Suprapubic skin (tissue), 4 donors: ENCODE measurements around the gene APBB3. TPM values are rescaled to one million over a fixed set of nuclear protein-coding genes. Genes with fewer than 3 reads are reported as not detected.

ENCODE experiments used
- DNase-seq, 2 donors: peaks; one replicate each; pipeline ENCODE4 v3.0.0-alpha.2; 2019; ENCODE audit warnings: low spot score in 2 of 2
- H3K27ac ChIP-seq: fragments of 200-600 bp; sonication (generic); one replicate; pipeline ENCODE4 v1.5.1; 2019
- H3K27me3 ChIP-seq: fragments of 200-600 bp; sonication (generic); one replicate; pipeline ENCODE4 v1.5.1; 2019
- H3K36me3 ChIP-seq: fragments of 200-600 bp; sonication (generic); one replicate; pipeline ENCODE4 v1.5.1; 2019
- H3K4me1 ChIP-seq: fragments of 200-600 bp; sonication (generic); one replicate; pipeline ENCODE4 v1.5.1; 2019
- H3K4me3 ChIP-seq: fragments of 200-600 bp; sonication (generic); one replicate; pipeline ENCODE4 v1.5.1; 2019; ENCODE audit warnings: mild to moderate bottlenecking
- H3K9me3 ChIP-seq: fragments of 200-600 bp; sonication (generic); one replicate; pipeline ENCODE4 v1.5.1; 2019
- EP300 ChIP-seq: sonication (generic); formaldehyde crosslinking; IDR thresholded peaks from one replicate; pipeline ENCODE4 v1.6.1; 2017; ENCODE audit warnings: antibody characterized with exemption
- POLR2A ChIP-seq, 2 donors: fragments of 450-650 bp; IDR thresholded peaks; one replicate each; pipeline ENCODE4 v1.6.1; 2017; ENCODE audit warnings: antibody characterized with exemption in 2 of 2, mild to moderate bottlenecking in 2 of 2, moderate library complexity in 2 of 2
- POLR2AphosphoS5 ChIP-seq, 3 donors: sonication (generic); formaldehyde crosslinking; IDR thresholded peaks; one replicate each; pipeline ENCODE4 v1.6.1; 2017; ENCODE audit warnings: antibody characterized with exemption in 3 of 3
- WGBS: methylation state at CpG from one replicate; pipeline ENCODE4 v1.1.5; 2018; 5-methylcytosine and 5-hydroxymethylcytosine counted together
- total RNA-seq, 4 donors: library from RNA; depleted of rRNA; stranded (reverse); fragments of >200 nt; gene quantifications; one replicate each; pipeline ENCODE4 v1.1.0, GENCODE V29; 2016
- TF ChIP-seq, protein P1 (sequence below), 2 donors: fragments of 200-600 bp in 1 of 2; fragments of 450-650 bp in 1 of 2; sonication (generic) in 1 of 2; IDR thresholded peaks; one replicate each; pipeline ENCODE4 v1.5.1; 2016 to 2019; ENCODE audit warnings: antibody characterized with exemption in 2 of 2, mild to moderate bottlenecking in 1 of 2, moderate library complexity in 1 of 2

APBB3 gene
- total RNA-seq, 4 donors from 2014 or later = 14.5 to 57.9 (median 27.3) TPM

- H3K4me1 ChIP-seq = peaks cover 39% of the 10 kb centered on the region
- peak overlapping the region; percentile 60 for H3K4me3 ChIP-seq
- H3K9me3 ChIP-seq = no peaks in the 10 kb centered on the region
- WGBS = 46% methylated on average over 11 of the region's 13 CpGs
- no peaks in the 10 kb centered on the region for H3K27me3 ChIP-seq
- DNase-seq = peak in 1 of 2 donors; percentile 66
- TF ChIP-seq POLR2AphosphoS5 (IDR thresholded peaks at IDR 0.05) (no peak), POLR2A (IDR thresholded peaks at IDR 0.05) (no peak), EP300 (no peak)
- TF ChIP-seq, protein P1, sequence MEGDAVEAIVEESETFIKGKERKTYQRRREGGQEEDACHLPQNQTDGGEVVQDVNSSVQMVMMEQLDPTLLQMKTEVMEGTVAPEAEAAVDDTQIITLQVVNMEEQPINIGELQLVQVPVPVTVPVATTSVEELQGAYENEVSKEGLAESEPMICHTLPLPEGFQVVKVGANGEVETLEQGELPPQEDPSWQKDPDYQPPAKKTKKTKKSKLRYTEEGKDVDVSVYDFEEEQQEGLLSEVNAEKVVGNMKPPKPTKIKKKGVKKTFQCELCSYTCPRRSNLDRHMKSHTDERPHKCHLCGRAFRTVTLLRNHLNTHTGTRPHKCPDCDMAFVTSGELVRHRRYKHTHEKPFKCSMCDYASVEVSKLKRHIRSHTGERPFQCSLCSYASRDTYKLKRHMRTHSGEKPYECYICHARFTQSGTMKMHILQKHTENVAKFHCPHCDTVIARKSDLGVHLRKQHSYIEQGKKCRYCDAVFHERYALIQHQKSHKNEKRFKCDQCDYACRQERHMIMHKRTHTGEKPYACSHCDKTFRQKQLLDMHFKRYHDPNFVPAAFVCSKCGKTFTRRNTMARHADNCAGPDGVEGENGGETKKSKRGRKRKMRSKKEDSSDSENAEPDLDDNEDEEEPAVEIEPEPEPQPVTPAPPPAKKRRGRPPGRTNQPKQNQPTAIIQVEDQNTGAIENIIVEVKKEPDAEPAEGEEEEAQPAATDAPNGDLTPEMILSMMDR (IDR thresholded peaks at IDR 0.05) = no peak
- H3K27ac ChIP-seq = peak overlapping the region; percentile 97
- peaks cover 55% of the 10 kb centered on the region for H3K36me3 ChIP-seq
These were observed 17.4 kb downstream of the APBB3 start for GRCh38 chr5:140546851-140547507.

- H3K36me3 ChIP-seq = peaks cover 55% of the 10 kb centered on the region
These were observed 18.8 kb downstream of the APBB3 start for GRCh38 chr5:140545606-140546005.

GRCh38 chr5:140544986-140545385, 19.4 kb downstream of the APBB3 start:
- TF ChIP-seq POLR2A (IDR thresholded peaks at IDR 0.05) = no peak
- TF ChIP-seq EP300 = no peak
- no peak for TF ChIP-seq POLR2AphosphoS5 (IDR thresholded peaks at IDR 0.05)
- TF ChIP-seq, protein P1 (IDR thresholded peaks at IDR 0.05) = no peak
- no peak overlapping the region for H3K4me3 ChIP-seq
- no peak overlapping the region for H3K27ac ChIP-seq
- WGBS = 94% methylated on average over 7 of the region's 7 CpGs
- no peaks in the 10 kb centered on the region for H3K9me3 ChIP-seq
- H3K4me1 ChIP-seq = peaks cover 37% of the 10 kb centered on the region
- H3K27me3 ChIP-seq = no peaks in the 10 kb centered on the region
- peaks cover 55% of the 10 kb centered on the region for H3K36me3 ChIP-seq
- no peak for DNase-seq

More at GRCh38 chr5:140545606-140546005, 18.8 kb downstream of the APBB3 start:
- DNase-seq = no peak
- Histone ChIP-seq H3K9me3 (no peaks in the 10 kb centered on the region), H3K4me3 (no peak overlapping the region), H3K27me3 (no peaks in the 10 kb centered on the region), H3K27ac (no peak overlapping the region), H3K4me1 (peaks cover 39% of the 10 kb centered on the region)
- no peak for TF ChIP-seq EP300
- TF ChIP-seq POLR2A (IDR thresholded peaks at IDR 0.05) = no peak
- TF ChIP-seq, protein P1 (IDR thresholded peaks at IDR 0.05) = no peak
- TF ChIP-seq POLR2AphosphoS5 (IDR thresholded peaks at IDR 0.05) = no peak
- 93% methylated on average over 10 of the region's 10 CpGs for WGBS

DNA sequence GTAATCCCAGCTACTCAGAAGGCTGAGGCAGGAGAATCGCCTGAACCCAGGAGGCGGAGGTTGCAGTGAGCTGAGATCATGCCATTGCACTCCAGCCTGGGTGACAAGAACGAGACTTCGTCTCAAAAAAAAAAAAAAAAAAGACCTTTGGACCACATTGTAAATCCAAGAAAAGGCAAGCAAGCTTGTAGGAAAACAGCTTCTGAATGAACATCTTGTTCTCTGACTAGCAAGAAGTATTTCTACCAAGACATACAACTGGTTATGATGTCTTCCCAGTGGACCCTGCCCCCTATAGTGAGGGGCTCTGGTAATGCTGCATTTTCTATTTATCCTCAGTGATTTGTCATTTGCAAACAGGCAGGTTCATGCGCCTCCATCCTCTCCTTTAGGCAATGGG, 21.4 kb downstream of the APBB3 start:
- no peak overlapping the region for H3K27ac ChIP-seq
- no peak for DNase-seq
- H3K4me3 ChIP-seq = no peak overlapping the region
- no peak for TF ChIP-seq POLR2A (IDR thresholded peaks at IDR 0.05)
- TF ChIP-seq, protein P1 (IDR thresholded peaks at IDR 0.05) = no peak
- TF ChIP-seq POLR2AphosphoS5 (IDR thresholded peaks at IDR 0.05) = no peak
- TF ChIP-seq EP300 = no peak
- WGBS = 93% methylated on average over 5 of the region's 5 CpGs
- H3K36me3 ChIP-seq = peaks cover 66% of the 10 kb centered on the region
- no peaks in the 10 kb centered on the region for H3K27me3 ChIP-seq
- H3K4me1 ChIP-seq = peaks cover 17% of the 10 kb centered on the region
- no peaks in the 10 kb centered on the region for H3K9me3 ChIP-seq

- H3K27ac ChIP-seq = no peak overlapping the region
- no peaks in the 10 kb centered on the region for H3K9me3 ChIP-seq
- DNase-seq = no peak
- no peaks in the 10 kb centered on the region for H3K27me3 ChIP-seq
- no peak for TF ChIP-seq EP300
- TF ChIP-seq, protein P1 (IDR thresholded peaks at IDR 0.05) = no peak
- no peak for TF ChIP-seq POLR2AphosphoS5 (IDR thresholded peaks at IDR 0.05)
- no peak for TF ChIP-seq POLR2A (IDR thresholded peaks at IDR 0.05)
- 91% methylated on average over 1 of the region's 1 CpG for WGBS
- peaks cover 90% of the 10 kb centered on the region for H3K36me3 ChIP-seq
- H3K4me3 ChIP-seq = no peak overlapping the region
- H3K4me1 ChIP-seq = no peaks in the 10 kb centered on the region
These were observed 24.2 kb downstream of the APBB3 start for GRCh38 chr5:140540227-140540626.
